HG02870 (cell line): Measurements from ENCODE around the gene ARHGAP33.
"Not testable (repeated sequence)": the region's sequence is repeated elsewhere in the genome, so short reads cannot be mapped to it uniquely, and the experiment has no call there.

ENCODE experiments used
- ATAC-seq: cut with Tn5 transposase; IDR thresholded peaks from one replicate; pipeline ENCODE4 v1.9.1; 2021; ENCODE audit warnings: mild to moderate bottlenecking, moderate library complexity; ENCODE audit not compliant: unreplicated experiment

Gene ARHGAP33

GRCh38 chr19:35824150-35824549 lies 48.8 kb downstream of the ARHGAP33 start:
- ATAC-seq: no peak

GRCh38 chr19:35828692-35829301 lies 53.4 kb downstream of the ARHGAP33 start:
- no peak for ATAC-seq

- no peak for ATAC-seq
Measured at GRCh38 chr19:35830986-35831385, 55.6 kb downstream of the ARHGAP33 start.

GRCh38 chr19:35832054-35832453 lies 56.7 kb downstream of the ARHGAP33 start:
- no peak for ATAC-seq

GRCh38 chr19:35833972-35834371 lies 58.6 kb downstream of the ARHGAP33 start:
- no peak for ATAC-seq

- ATAC-seq: not testable (repeated sequence)
Measured at GRCh38 chr19:35836096-35836495, 60.7 kb downstream of the ARHGAP33 start.
